Prostate gland (tissue), 2 donors: Measurements from ENCODE around the gene SIX5.

Experiments used
- CTCF ChIP-seq, 4 experiments: fragments of 200-600 bp in 2 of 4; fragments of 450-650 bp in 2 of 4; sonication (generic) in 2 of 4; IDR thresholded peaks; 1 replicate in 3 of 4; 2 replicates in 1 of 4; pipeline ENCODE4 v1.5.1; 2016 to 2019; ENCODE audit warnings: antibody characterized with exemption in 4 of 4, mild to moderate bottlenecking in 2 of 4, moderate library complexity in 2 of 4
- POLR2AphosphoS5 ChIP-seq: sonication (generic); formaldehyde crosslinking; IDR thresholded peaks from one replicate; pipeline ENCODE4 v1.6.1; 2017; ENCODE audit warnings: antibody characterized with exemption

GRCh38 chr19:45786533-45786894 lies 17.5 kb upstream of the SIX5 start:
- TF ChIP-seq CTCF (IDR thresholded peaks at IDR 0.05) (no peak), POLR2AphosphoS5 (no peak)
